Motor neuron (in vitro differentiated cells): ENCODE data around the gene CD83. TPM values are rescaled to one million over a fixed set of nuclear protein-coding genes. Genes with fewer than 3 reads are reported as not detected.

ENCODE experiments used
- ATAC-seq, 8 experiments: fragments of 200-7000 bp; cut with Tn5 transposase; replicated peaks in 6 of 8; 2 replicates each; pipeline ENCODE4 v1.8.0; 2021; ENCODE audit warnings: mild to moderate bottlenecking in 8 of 8, moderate library complexity in 8 of 8
- H3K27ac ChIP-seq, 2 donors: fragments of 250-450 bp; sonication (Bioruptor Pico); 2 replicates each; pipeline ENCODE4 v1.9.0; 2021; ENCODE audit warnings: antibody characterized with exemption in 2 of 2, mild to moderate bottlenecking in 2 of 2, moderate library complexity in 1 of 2
- H3K4me1 ChIP-seq, 2 donors: fragments of 250-450 bp; sonication (Bioruptor Pico); replicated peaks in 1 of 2; 2 replicates each; pipeline ENCODE4 v1.6.1; 2021; ENCODE audit warnings: antibody characterized with exemption in 2 of 2, mild to moderate bottlenecking in 2 of 2, moderate library complexity in 1 of 2
- H3K4me3 ChIP-seq, 5 donors: fragments of 250-450 bp; sonication (Bioruptor Pico); 2 replicates each; pipeline ENCODE4 v1.9.0; 2021; ENCODE audit warnings: antibody characterized with exemption in 5 of 5, mild to moderate bottlenecking in 5 of 5, moderate library complexity in 4 of 5
- WGBS, 10 experiments: fragments of 450-650 bp; shearing (Covaris generic); methylation state at CpG; one replicate each; pipeline ENCODE4 v1.0.0; 2022; 5-methylcytosine and 5-hydroxymethylcytosine counted together
- in situ Hi-C, 9 experiments: fragments of 400-800 bp; cut with MboI; loops; one replicate each; pipeline ENCODE4 v1.15.0; 2021; ENCODE audit warnings: low sequenced_read_pairs in 9 of 9, low pct_unique_long_range_greater_than_20kb in 2 of 9; ENCODE audit not compliant: unreplicated experiment in 9 of 9
- total RNA-seq, 8 experiments: library from RNA; unstranded; fragments of 300-600 nt; gene quantifications; 2 replicates each; pipeline versions ENCODE4 v1.2.3 to v1.2.4, GENCODE V29; 2022

Gene CD83
- total RNA-seq, 8 experiments from 2014 or later, result 2.8 to 39.3 (median 4.6) TPM

- Histone ChIP-seq H3K27ac (no peak overlapping the region), H3K4me1 (no peaks in the 10 kb centered on the region), H3K4me3 (peak overlapping the region in 3 of 5 donors; percentile 49 to 63 (median 61))
- no peak for ATAC-seq
- in situ Hi-C loops, result no loop called here
- 83 to 100% (median 86%) methylated on average over 1 to 2 of the region's 2 CpGs; no CpG with 5 or more reads in 5 of the 10 experiments for WGBS, 10 experiments
Measured at GRCh38 chr6:14118446-14118845, 874 bp downstream of the CD83 start.

GRCh38 chr6:14119784-14120183, 2.2 kb downstream of the CD83 start:
- no peak for ATAC-seq
- in situ Hi-C loops, result no loop called here
- Histone ChIP-seq H3K4me1 (no peaks in the 10 kb centered on the region), H3K4me3 (no peak overlapping the region), H3K27ac (no peak overlapping the region)
- WGBS, 10 experiments, result 65 to 100% (median 79%) methylated on average over 1 to 7 of the region's 7 CpGs; no CpG with 5 or more reads in 1 of the 10 experiments

- peak in 2 of 8 experiments; percentile 12 to 16 for ATAC-seq
- Histone ChIP-seq H3K4me3 (no peak overlapping the region), H3K4me1 (no peaks in the 10 kb centered on the region), H3K27ac (no peak overlapping the region)
- in situ Hi-C loops, result no loop called here
- 0 to 100% (median 86%) methylated on average over 1 of the region's 1 CpG; no CpG with 5 or more reads in 3 of the 10 experiments for WGBS, 10 experiments
Measured at GRCh38 chr6:14120546-14120945, 3.0 kb downstream of the CD83 start.

- Histone ChIP-seq H3K4me3 (no peak overlapping the region), H3K4me1 (no peaks in the 10 kb centered on the region), H3K27ac (no peak overlapping the region)
- WGBS, 10 experiments, result 50 to 100% (median 90%) methylated on average over 1 to 4 of the region's 4 CpGs; no CpG with 5 or more reads in 2 of the 10 experiments
- ATAC-seq, result no peak
- in situ Hi-C loops, result no loop called here
Measured at GRCh38 chr6:14121936-14122344, 4.4 kb downstream of the CD83 start.

GRCh38 chr6:14123386-14124111, 6.0 kb downstream of the CD83 start:
- H3K27ac ChIP-seq, result no peak overlapping the region
- 66 to 100% (median 92%) methylated on average over 2 to 6 of the region's 6 CpGs for WGBS, 10 experiments
- in situ Hi-C loops, result no loop called here
- H3K4me1 ChIP-seq, result peaks cover 0 to 2% of the 10 kb centered on the region in 2 donors
- no peak for ATAC-seq
- H3K4me3 ChIP-seq, result no peak overlapping the region

GRCh38 chr6:14125346-14125745, 7.8 kb downstream of the CD83 start:
- ATAC-seq, result no peak
- Histone ChIP-seq H3K4me1 (peaks cover 6 to 12% of the 10 kb centered on the region in 2 donors), H3K27ac (no peak overlapping the region), H3K4me3 (no peak overlapping the region)
- in situ Hi-C loops, result loop anchor here in 3 of 9 experiments (25.0 kb wide), 2 partner anchors 1262 to 1487 kb away; no protein-coding TSS in a partner anchor
- 50 to 94% (median 74%) methylated on average over 1 to 3 of the region's 3 CpGs; no CpG with 5 or more reads in 4 of the 10 experiments for WGBS, 10 experiments

- H3K4me1 ChIP-seq, result peaks cover 6 to 12% of the 10 kb centered on the region in 2 donors
- no peak overlapping the region for H3K4me3 ChIP-seq
- no peak overlapping the region for H3K27ac ChIP-seq
- WGBS, 10 experiments, result 28 to 100% (median 80%) methylated on average over 1 to 5 of the region's 5 CpGs; no CpG with 5 or more reads in 1 of the 10 experiments
- in situ Hi-C loops, result loop anchor here in 3 of 9 experiments (25.0 kb wide), 2 partner anchors 1261 to 1486 kb away; no protein-coding TSS in a partner anchor
- peak in 3 of 8 experiments; percentile 24 to 57 (median 55) for ATAC-seq
Measured at GRCh38 chr6:14126191-14126590, 8.6 kb downstream of the CD83 start.

- peaks cover 6 to 12% of the 10 kb centered on the region in 2 donors for H3K4me1 ChIP-seq
- WGBS, 10 experiments, result 0 to 90% (median 48%) methylated on average over 1 to 3 of the region's 3 CpGs
- peak in 3 of 8 experiments; percentile 6 to 33 (median 19) for ATAC-seq
- H3K27ac ChIP-seq, result no peak overlapping the region
- in situ Hi-C loops, result loop anchor here in 3 of 9 experiments (25.0 kb wide), 2 partner anchors 1260 to 1485 kb away; no protein-coding TSS in a partner anchor
- no peak overlapping the region for H3K4me3 ChIP-seq
Measured at GRCh38 chr6:14127611-14128010, 10.0 kb downstream of the CD83 start.

GRCh38 chr6:14128012-14128411, 10.4 kb downstream of the CD83 start:
- in situ Hi-C loops, result loop anchor here in 3 of 9 experiments (25.0 kb wide), 2 partner anchors 1259 to 1484 kb away; no protein-coding TSS in a partner anchor
- H3K27ac ChIP-seq, result no peak overlapping the region
- 0 to 100% (median 74%) methylated on average over 1 to 4 of the region's 4 CpGs; no CpG with 5 or more reads in 1 of the 10 experiments for WGBS, 10 experiments
- peaks cover 6 to 12% of the 10 kb centered on the region in 2 donors for H3K4me1 ChIP-seq
- ATAC-seq, result peak in 3 of 8 experiments; percentile 57 to 75 (median 66)
- H3K4me3 ChIP-seq, result no peak overlapping the region

GRCh38 chr6:14128746-14129145, 11.2 kb downstream of the CD83 start:
- Histone ChIP-seq H3K27ac (no peak overlapping the region), H3K4me1 (peaks cover 6 to 12% of the 10 kb centered on the region in 2 donors), H3K4me3 (no peak overlapping the region)
- ATAC-seq, result no peak
- WGBS, 10 experiments, result 20 to 60% (median 35%) methylated on average over 1 to 4 of the region's 4 CpGs; no CpG with 5 or more reads in 1 of the 10 experiments
- in situ Hi-C loops, result loop anchor here in 3 of 9 experiments (25.0 kb wide), 2 partner anchors 1259 to 1484 kb away; no protein-coding TSS in a partner anchor

- WGBS, 10 experiments, result 11 to 100% (median 25%) methylated on average over 2 to 6 of the region's 7 CpGs; no CpG with 5 or more reads in 4 of the 10 experiments
- peak; percentile 73 to 100 (median 99) for ATAC-seq
- Histone ChIP-seq H3K4me1 (peaks cover 6 to 12% of the 10 kb centered on the region in 2 donors), H3K4me3 (no peak overlapping the region), H3K27ac (no peak overlapping the region)
- in situ Hi-C loops, result loop anchor here in 3 of 9 experiments (25.0 kb wide), 2 partner anchors 1258 to 1483 kb away; no protein-coding TSS in a partner anchor
Measured at GRCh38 chr6:14129575-14129974, 12.0 kb downstream of the CD83 start.

- in situ Hi-C loops, result loop anchor here in 3 of 9 experiments (25.0 kb wide), 2 partner anchors 1257 to 1482 kb away; no protein-coding TSS in a partner anchor
- peaks cover 6 to 12% of the 10 kb centered on the region in 2 donors for H3K4me1 ChIP-seq
- no peak overlapping the region for H3K27ac ChIP-seq
- no peak overlapping the region for H3K4me3 ChIP-seq
- 82 to 100% (median 95%) methylated on average over 2 to 15 of the region's 15 CpGs for WGBS, 10 experiments
- peak in 1 of 8 experiments; percentile 23 for ATAC-seq
Measured at GRCh38 chr6:14130435-14131075, 13.0 kb downstream of the CD83 start.
